GM19455 (cell line): Measurements from ENCODE around the gene RPL41.
"Not testable (repeated sequence)": the region's sequence is repeated elsewhere in the genome, so short reads cannot be mapped to it uniquely, and the experiment has no call there.

Source experiments
- ATAC-seq: cut with Tn5 transposase; IDR thresholded peaks from one replicate; pipeline ENCODE4 v1.9.1; 2021; ENCODE audit not compliant: unreplicated experiment

RPL41 gene

GRCh38 chr12:56153678-56154065, 37.2 kb downstream of the RPL41 start:
- ATAC-seq = no peak

- ATAC-seq = no peak
Measured at GRCh38 chr12:56154246-56154771, 37.9 kb downstream of the RPL41 start.

GRCh38 chr12:56154818-56155217, 38.4 kb downstream of the RPL41 start:
- ATAC-seq = no peak

GRCh38 chr12:56155256-56155845, 38.9 kb downstream of the RPL41 start:
- ATAC-seq = no peak

GRCh38 chr12:56156464-56157200, 40.2 kb downstream of the RPL41 start:
- not testable (repeated sequence) for ATAC-seq

- no peak for ATAC-seq
Measured at GRCh38 chr12:56157201-56158028, 41.0 kb downstream of the RPL41 start.

- peak; percentile 80 for ATAC-seq
Measured at GRCh38 chr12:56158029-56158925, 41.8 kb downstream of the RPL41 start, which contains the start of gene MYL6. Gene MYL6 (plus strand): TSS chr12:56158359. CDS start chr12:56158402, 43 bp downstream.

- ATAC-seq = no peak
Measured at GRCh38 chr12:56158926-56159461, 42.6 kb downstream of the RPL41 start.

GRCh38 chr12:56159482-56160192, 43.2 kb downstream of the RPL41 start:
- ATAC-seq = no peak

GRCh38 chr12:56160193-56160763, 43.8 kb downstream of the RPL41 start:
- no peak for ATAC-seq

GRCh38 chr12:56160894-56161689, 44.7 kb downstream of the RPL41 start:
- ATAC-seq = no peak

GRCh38 chr12:56161690-56162351, 45.4 kb downstream of the RPL41 start:
- no peak for ATAC-seq

- ATAC-seq = no peak
Measured at GRCh38 chr12:56162468-56163290, 46.2 kb downstream of the RPL41 start.

GRCh38 chr12:56163533-56164344, 47.3 kb downstream of the RPL41 start:
- no peak for ATAC-seq

- ATAC-seq = no peak
Measured at GRCh38 chr12:56164345-56164729, 47.9 kb downstream of the RPL41 start.

- ATAC-seq = no peak
Measured at GRCh38 chr12:56165369-56165768, 48.9 kb downstream of the RPL41 start.
